DLD1 (cell line): ENCODE results near the gene SLC25A15.

Source experiments
- in situ Hi-C: cut with HindIII; loops from 2 replicates; pipeline ENCODE4 v1.10.0; 2017; ENCODE audit warnings: low sequenced_read_pairs

The SLC25A15 gene

GRCh38 chr13:40789275-40790153 lies at the start of gene SLC25A15:
TSS of gene SLC25A15 (plus strand) at chr13:40789611. CDS start at chr13:40793227, 3,616 bp downstream.
- in situ Hi-C loops, result no loop called here

DNA sequence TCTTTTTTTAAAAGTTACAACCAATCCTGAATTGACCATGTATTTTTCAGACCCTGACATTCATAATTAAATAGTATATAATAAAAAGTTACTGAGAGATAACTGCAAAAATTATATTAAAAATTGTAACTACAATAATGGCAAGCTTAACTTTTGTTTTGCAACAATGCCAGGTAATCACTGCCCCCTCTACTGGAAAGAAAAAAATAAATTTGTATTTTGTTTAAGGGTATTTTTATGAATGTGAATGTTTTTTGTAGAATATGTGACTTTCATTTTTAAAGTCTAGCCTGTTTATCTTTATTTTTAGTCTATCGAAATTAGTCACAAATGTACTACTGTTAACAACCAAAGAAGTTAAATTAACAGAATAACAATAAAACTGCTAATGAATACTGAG lies 40.1 kb upstream of the SLC25A15 start:
- in situ Hi-C loops, result no loop called here

DNA sequence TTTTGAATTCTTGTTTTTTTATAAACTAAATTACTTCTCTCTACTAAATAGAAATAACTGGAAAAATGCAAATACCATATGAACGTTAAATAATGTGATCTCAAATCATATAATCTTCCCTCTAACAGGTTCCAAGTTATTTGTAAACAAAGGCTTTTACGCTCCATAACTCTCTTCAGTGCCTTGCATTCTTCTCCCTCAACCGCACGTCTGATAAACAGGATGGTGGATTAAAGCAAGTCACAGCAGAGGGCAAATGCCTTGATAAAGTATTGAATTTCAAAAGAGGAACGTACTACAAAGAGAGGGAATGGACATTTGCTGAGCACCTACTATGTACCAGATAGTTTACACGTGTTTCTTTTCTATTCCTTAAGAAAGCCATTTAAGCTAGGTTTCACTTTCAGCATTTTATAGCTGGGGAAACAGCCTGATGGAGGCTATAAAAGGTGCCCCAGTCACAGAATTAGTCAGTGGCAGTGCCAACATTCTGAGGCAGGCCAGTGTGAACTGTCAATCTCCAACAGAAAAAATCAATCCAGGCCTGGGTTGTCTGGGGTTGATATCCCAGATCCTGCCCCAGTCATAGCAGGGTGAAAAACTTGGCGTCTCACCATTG lies 34.2 kb upstream of the SLC25A15 start:
- in situ Hi-C loops, result no loop called here

GRCh38 chr13:40756042-40756441 lies 33.4 kb upstream of the SLC25A15 start:
- in situ Hi-C loops, result no loop called here

GRCh38 chr13:40758811-40759210 lies 30.6 kb upstream of the SLC25A15 start:
- in situ Hi-C loops, result no loop called here

GRCh38 chr13:40762849-40763248 lies 26.6 kb upstream of the SLC25A15 start:
- in situ Hi-C loops, result no loop called here

DNA sequence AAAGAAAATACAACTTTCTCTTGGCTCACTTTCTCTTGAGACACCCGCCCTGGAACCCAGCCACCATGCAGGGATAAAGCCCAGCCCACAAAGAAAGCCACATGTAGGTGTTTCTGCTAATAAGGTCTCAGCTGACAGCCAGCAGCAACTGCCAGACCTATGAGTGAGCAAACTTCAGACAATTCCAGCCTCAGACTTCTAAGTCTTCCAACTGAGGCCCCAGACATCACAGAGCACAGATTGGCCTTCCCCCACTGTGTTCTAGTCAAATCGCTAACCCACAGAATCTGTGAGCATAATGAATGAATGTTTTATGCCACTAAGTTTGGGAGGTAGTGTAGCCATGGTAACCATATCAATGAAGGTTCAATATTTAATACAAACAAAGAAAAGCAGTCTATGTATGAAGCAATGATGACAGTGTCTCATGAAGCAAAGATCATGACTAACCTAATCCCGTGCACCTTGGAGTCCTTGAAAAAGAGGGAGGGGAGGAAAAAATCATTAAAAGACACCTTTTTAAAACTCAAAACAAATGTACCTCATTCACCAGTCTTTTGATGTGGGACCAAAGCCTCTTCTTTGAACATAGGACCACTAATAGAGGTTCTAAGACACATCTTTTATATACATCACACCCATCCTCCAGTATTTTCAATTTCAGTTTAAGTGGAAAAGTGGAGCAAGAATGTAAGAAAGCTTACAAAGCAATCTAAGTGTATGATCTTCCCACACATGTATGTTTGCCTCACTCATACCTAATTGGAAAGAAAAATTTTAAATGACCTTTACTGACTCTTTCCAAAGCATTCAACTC lies 24.6 kb upstream of the SLC25A15 start:
- in situ Hi-C loops, result no loop called here

DNA sequence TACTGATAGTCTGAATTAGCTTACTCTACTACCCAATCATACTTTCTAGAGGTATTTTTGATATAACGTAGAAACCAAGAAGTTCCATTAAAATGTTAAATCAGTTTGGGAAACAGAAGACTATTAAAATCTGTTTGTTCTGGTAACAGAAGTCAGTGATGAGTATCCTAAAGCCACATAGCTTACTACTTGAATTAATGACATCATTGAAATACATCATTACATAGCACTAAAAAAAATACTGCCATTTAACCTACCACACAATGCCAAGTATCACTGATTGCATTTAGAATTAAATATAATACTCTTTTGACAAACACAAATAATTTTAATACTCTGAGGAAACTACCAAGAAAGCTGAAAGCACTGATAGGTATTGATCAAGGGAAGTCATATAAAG lies 23.8 kb upstream of the SLC25A15 start:
- in situ Hi-C loops, result no loop called here

- in situ Hi-C loops, result no loop called here
Observed at GRCh38 chr13:40769970-40770369, 19.4 kb upstream of the SLC25A15 start.

- in situ Hi-C loops, result no loop called here
Observed at GRCh38 chr13:40770609-40770933, 18.8 kb upstream of the SLC25A15 start.

GRCh38 chr13:40770934-40771618 lies 18.3 kb upstream of the SLC25A15 start, which contains the start of gene MRPS31:
TSS of gene MRPS31 (minus strand) at chr13:40771190. CDS start at chr13:40771136, 54 bp downstream.
- in situ Hi-C loops, result no loop called here

DNA sequence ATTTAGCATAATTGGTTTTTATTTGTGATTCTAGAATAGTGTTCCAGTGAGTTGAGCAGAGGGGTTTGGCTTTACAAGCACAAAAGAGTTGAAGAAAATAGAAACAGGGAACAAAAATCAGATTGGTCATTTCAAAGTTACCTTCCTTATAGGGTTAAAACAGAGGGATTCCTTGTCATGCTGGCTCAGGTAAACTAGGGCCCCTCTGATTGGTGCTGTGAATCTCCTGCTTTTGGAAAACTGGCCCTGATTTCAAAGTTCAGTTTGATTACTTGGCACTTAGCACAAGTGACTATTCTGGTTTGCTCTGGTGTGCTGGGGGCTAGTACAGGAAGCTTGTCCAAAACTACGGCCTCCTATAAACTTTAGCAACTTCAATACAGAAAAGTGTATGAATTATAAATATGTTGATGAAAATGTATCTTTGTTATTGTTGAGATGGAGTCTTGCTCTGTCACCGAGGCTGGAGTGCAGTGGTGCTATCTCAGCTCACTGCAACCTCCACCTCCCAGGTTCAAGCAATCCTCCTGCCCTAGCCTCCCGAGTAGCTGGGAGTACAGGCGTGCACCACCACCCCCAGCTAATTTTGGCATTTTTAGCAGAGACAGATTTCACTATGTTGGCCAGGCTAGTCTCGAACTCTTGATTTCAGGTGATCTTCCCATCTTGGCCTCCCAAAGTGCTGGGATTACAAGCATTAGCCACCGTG lies 16.5 kb upstream of the SLC25A15 start:
- in situ Hi-C loops, result no loop called here

- in situ Hi-C loops, result no loop called here
Observed at GRCh38 chr13:40774672-40775071, 14.7 kb upstream of the SLC25A15 start.

DNA sequence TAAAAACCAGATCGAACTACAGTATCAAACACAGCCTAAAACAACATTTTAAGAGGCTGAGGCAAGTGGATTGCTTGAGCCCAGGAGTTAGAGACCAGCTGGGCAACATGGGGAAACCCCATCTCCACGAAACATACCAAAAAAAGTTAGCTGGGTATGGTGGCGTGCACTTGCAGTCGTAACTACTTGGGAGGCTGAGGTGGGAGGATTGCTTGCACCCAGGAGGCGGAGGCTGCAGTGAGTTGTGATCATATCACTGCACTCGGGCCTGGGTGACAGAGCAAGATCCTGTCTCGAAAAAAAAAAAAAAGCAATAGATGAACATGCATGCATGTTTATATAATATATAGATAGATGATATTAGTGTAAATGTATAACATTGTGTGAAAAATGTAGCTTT lies 13.2 kb upstream of the SLC25A15 start:
- in situ Hi-C loops, result no loop called here

GRCh38 chr13:40776681-40777165 lies 12.7 kb upstream of the SLC25A15 start:
- in situ Hi-C loops, result no loop called here

GRCh38 chr13:40777166-40777808 lies 12.1 kb upstream of the SLC25A15 start:
- in situ Hi-C loops, result no loop called here

DNA sequence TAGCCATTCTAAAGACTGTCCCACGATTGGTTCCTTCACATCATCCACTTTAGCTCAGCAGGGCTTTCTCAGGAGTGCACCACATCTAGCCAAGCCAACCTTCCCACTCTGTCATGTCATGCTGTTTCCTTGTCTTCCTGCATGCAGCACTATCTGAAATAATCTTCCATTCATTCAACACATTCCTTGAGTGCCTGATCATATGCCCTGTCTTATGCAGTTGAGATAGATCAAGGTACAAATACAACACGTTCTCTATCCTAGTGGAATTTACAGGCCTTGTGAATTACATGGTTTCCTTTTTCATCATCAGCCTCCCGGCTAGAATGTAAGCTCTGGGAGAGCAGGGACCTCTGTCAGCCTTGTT lies 11.6 kb upstream of the SLC25A15 start:
- in situ Hi-C loops, result no loop called here

DNA sequence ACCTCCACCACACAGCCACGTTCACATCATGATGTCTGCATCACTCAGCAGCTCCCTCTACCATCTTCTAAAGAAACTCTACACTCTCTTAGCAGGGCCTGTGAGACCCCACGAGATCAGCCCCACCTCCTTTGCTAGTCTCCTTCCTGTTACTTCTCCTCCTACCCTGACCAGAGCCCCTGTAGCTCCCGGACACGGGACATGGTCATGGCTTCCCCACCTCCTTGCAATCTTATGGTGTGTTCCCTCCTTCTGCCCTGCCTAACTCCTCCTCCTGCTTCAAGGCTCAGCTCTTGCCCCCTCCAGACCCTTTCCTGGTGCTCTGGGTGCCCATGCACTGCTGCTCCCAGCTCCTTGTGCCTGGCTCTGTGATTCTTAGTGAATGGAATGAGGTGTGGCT lies 10.4 kb upstream of the SLC25A15 start:
- in situ Hi-C loops, result no loop called here

DNA sequence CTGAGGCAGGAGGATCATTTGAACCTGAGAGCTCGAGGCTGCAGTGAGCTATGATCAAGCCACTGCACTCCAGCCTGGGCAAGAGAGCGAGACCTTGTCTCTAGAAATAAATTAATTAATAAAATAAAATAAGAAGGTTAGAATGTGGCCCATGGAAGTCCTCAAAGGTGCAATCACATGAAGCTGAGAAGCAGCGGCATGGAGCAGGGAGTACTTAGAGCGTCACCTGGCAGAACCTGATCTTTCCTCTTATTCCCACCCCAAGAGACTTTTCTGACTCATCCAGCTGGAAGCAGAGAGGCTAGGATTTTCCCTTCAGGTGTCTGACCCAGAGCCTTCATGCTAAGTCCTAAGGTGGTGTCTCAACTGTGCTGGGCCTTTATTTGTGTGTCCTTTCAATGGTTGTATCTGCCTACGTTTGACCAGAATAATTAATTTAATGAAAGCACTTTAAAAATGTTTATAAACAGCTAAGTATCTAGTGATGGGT lies 9.6 kb upstream of the SLC25A15 start:
- in situ Hi-C loops, result no loop called here
